ENCODE results near the gene VAPB. TPM values are rescaled to one million over a fixed set of nuclear protein-coding genes. Genes with fewer than 3 reads are reported as not detected.
"Not testable (repeated sequence)": the region's sequence is repeated elsewhere in the genome, so short reads cannot be mapped to it uniquely, and the experiment has no call there.

The VAPB gene
- total RNA-seq, 2 experiments from 2014 or later, result 31.0 to 39.1 TPM

DNA sequence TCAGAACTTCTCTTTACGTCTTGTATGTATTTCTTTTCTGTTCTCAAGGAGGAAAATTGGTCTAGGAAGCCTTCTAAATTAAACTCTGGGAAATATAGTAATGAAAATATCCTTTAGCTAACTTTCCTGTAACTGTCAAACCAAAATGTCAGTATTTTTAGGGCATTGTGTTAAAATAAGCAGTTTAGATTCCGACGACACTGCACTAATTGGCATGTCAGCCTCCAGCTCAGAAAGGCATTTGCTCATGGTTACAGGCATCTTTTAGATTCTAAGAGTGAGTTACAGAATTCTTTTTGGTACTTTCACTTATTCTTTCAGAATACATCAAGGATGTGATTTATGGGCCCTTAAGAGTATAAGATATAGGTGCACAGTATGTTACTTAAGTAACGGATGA, 26.1 kb upstream of the VAPB start:
- H3K9me3 Mint-ChIP-seq, result no peaks in the 10 kb centered on the region
- no peak overlapping the region for H3K27ac Mint-ChIP-seq

GRCh38 chr20:58366866-58367265, 22.2 kb upstream of the VAPB start:
- H3K27ac Mint-ChIP-seq, result no peak overlapping the region
- no peaks in the 10 kb centered on the region for H3K27me3 Mint-ChIP-seq
- peaks cover 13% of the 10 kb centered on the region for H3K36me3 Mint-ChIP-seq (ENCODE audit: low read depth)
- H3K4me1 Mint-ChIP-seq, result no peaks in the 10 kb centered on the region
- no peak for DNase-seq
- POLR2A ChIA-PET, result no interaction called here
- no peaks in the 10 kb centered on the region for H3K9me3 Mint-ChIP-seq
- H3K4me3 Mint-ChIP-seq, result no peak overlapping the region
- CTCF ChIA-PET, result no interaction called here

More for the DNA sequence above, 26.1 kb upstream of the VAPB start:
- Mint-ChIP-seq H3K4me3 (no peak overlapping the region), H3K4me1 (no peaks in the 10 kb centered on the region), H3K36me3 (ENCODE audit: low read depth) (peaks cover 28% of the 10 kb centered on the region), H3K27me3 (no peaks in the 10 kb centered on the region)
- DNase-seq, result no peak
- POLR2A ChIA-PET, result no interaction called here
- CTCF ChIA-PET, result interaction anchor here (0.6 to 0.8 kb wide), 2 partner anchors 10 to 1651 kb away, joined by 3 to 5 read pairs; no protein-coding TSS in a partner anchor

DNA sequence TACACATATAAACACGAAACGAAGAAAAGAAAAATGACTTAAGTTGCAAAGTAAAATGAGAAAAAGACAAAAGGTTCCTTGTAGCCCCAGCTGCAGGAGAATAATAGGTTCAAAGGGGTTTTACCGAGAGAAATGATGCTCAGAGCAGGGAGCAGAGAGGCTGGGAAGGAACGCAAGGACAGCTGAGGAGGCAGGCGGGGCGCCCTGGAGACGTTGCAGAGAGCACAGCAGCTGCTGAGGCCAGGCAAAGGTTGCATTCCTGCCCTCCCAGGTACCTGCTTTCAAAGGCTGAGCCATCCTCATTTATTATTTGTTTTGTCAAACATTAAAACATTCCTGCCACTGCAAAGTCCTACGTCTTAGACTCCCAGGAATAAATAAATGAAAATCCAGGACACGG, 16.2 kb upstream of the VAPB start:
- Mint-ChIP-seq H3K9me3 (no peaks in the 10 kb centered on the region), H3K27me3 (peaks cover 6% of the 10 kb centered on the region), H3K4me3 (no peak overlapping the region), H3K36me3 (ENCODE audit: low read depth) (no peaks in the 10 kb centered on the region), H3K4me1 (no peaks in the 10 kb centered on the region), H3K27ac (no peak overlapping the region)
- CTCF ChIA-PET, result no interaction called here
- POLR2A ChIA-PET, result no interaction called here
- no peak for DNase-seq

DNA sequence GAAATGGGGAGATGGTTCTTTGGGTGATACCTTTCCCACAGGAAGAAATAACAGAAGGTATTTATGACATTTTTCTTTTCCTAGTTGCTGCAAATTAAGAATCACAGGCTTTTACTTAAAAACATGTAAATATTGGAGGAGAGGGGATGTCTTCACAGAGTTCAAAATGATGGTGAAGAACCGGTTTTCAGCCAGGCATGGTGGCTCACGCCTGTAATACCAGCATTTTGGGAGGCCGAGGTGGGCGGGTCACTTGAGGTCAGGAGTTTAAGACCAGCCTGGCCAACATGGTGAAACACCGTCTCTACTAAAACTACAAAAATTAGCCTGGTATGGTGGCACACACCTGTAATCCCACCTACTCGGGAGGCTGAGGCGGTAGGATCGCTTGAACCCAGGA, 15.7 kb upstream of the VAPB start:
- H3K27ac Mint-ChIP-seq; POLR2A ChIA-PET; H3K4me3 Mint-ChIP-seq; H3K36me3 Mint-ChIP-seq (ENCODE audit: low read depth); H3K4me1 Mint-ChIP-seq; H3K9me3 Mint-ChIP-seq; DNase-seq: not testable (repeated sequence)
- peaks cover 11% of the 10 kb centered on the region for H3K27me3 Mint-ChIP-seq
- CTCF ChIA-PET, result interaction anchor here (0.6 to 1.3 kb wide), 2 partner anchors 12 to 139 kb away, joined by 3 read pairs; no protein-coding TSS in a partner anchor

GRCh38 chr20:58374027-58374850, 14.8 kb upstream of the VAPB start:
- peaks cover 17% of the 10 kb centered on the region for H3K27me3 Mint-ChIP-seq
- ChIA-PET POLR2A (no interaction called here), CTCF (interaction anchor here (0.6 to 1.3 kb wide), 2 partner anchors 13 to 140 kb away, joined by 3 read pairs; no protein-coding TSS in a partner anchor)
- DNase-seq, result no peak
- no peak overlapping the region for H3K27ac Mint-ChIP-seq
- no peak overlapping the region for H3K4me3 Mint-ChIP-seq
- no peaks in the 10 kb centered on the region for H3K4me1 Mint-ChIP-seq
- no peaks in the 10 kb centered on the region for H3K9me3 Mint-ChIP-seq
- H3K36me3 Mint-ChIP-seq (ENCODE audit: low read depth), result no peaks in the 10 kb centered on the region

DNA sequence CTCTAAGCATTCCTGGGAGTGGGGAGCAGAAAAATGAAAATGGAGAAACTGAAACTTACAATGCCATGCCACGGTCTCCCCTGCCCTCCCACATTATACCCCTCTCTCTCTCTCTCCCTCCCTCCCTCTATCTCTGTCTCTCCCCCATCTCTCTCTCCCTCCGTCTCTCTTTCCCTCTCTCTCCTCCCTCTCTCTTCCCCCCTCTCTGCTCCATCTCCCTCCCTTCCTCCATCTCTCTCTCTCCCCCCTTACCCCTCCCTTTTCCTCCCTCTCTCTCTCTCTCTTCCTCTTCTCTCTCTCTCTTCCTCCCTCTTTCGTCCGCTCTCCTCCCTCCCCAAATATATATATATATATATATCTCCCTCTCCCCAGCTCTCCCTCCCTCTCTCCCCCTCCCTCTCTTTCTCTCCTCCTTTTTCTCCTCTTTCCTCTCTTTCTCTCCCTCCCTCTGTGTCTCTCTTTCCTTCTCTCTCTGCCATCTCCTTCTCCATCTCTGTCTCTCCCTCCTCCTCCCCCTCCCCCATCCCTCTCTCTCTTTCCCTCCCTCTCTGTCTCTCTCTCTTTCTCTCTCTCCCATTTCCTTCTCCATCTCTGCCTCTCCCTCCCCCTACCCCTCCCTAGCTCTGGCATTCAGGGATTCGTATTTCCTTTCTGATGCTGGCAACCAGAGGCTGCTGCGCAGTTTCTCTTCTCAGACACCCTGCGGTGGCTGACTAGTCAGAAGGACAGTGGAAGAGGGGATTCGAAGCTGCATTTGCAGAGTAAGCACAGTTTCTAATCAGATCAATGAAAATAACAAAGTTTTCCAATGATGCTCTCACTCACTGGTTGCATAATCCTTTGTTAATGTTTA, 13.9 kb upstream of the VAPB start:
- Mint-ChIP-seq H3K9me3 (no peaks in the 10 kb centered on the region), H3K27me3 (peaks cover 17% of the 10 kb centered on the region), H3K36me3 (ENCODE audit: low read depth) (no peaks in the 10 kb centered on the region), H3K4me3 (no peak overlapping the region), H3K4me1 (no peaks in the 10 kb centered on the region), H3K27ac (no peak overlapping the region)
- ChIA-PET CTCF (no interaction called here), POLR2A (no interaction called here)
- DNase-seq, result no peak

GRCh38 chr20:58375759-58376352, 13.2 kb upstream of the VAPB start:
- POLR2A ChIA-PET, result no interaction called here
- Mint-ChIP-seq H3K4me1 (no peaks in the 10 kb centered on the region), H3K9me3 (peaks cover 2% of the 10 kb centered on the region), H3K4me3 (no peak overlapping the region), H3K36me3 (ENCODE audit: low read depth) (no peaks in the 10 kb centered on the region), H3K27ac (no peak overlapping the region), H3K27me3 (peaks cover 19% of the 10 kb centered on the region)
- CTCF ChIA-PET, result no interaction called here
- no peak for DNase-seq

GRCh38 chr20:58377017-58377416, 12.0 kb upstream of the VAPB start:
- Mint-ChIP-seq H3K4me3 (no peak overlapping the region), H3K36me3 (ENCODE audit: low read depth) (no peaks in the 10 kb centered on the region), H3K9me3 (peaks cover 11% of the 10 kb centered on the region), H3K27me3 (peaks cover 26% of the 10 kb centered on the region), H3K4me1 (no peaks in the 10 kb centered on the region), H3K27ac (no peak overlapping the region)
- POLR2A ChIA-PET, result no interaction called here
- CTCF ChIA-PET, result interaction anchor here (0.7 to 1.0 kb wide), 2 partner anchors 9 to 46 kb away, joined by 3 to 4 read pairs; no protein-coding TSS in a partner anchor
- DNase-seq, result no peak

DNA sequence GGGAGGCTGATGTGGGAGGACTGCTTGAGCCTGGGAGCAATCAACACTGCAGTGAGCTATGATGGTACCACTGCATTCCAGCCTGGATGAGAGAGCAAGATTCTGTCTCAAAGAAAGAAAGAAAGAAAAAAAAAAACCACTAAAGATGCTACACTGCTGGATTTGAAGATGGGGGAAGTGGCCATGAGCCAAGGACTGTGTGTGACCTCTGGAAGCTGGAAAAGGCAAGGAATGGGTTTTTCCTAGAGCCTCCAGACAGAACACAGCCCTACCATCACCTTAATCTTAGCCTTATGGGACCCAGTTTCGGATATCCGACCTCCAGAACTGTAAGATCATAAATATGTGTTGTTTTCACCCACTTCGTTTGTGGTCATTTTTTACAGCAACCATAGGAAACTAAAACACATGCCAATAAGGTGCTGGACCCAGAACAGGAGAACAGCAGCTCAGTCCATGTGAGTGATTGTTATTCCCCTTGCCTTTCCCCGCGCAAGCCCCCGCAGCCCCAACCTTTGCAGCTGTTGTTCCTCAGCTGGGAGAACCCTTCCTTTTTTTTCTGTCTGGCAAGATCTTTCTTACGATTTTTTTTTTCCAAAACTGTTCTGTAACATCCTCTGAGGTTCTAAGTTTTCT, 11.1 kb upstream of the VAPB start:
- H3K4me3 Mint-ChIP-seq, result no peak overlapping the region
- H3K4me1 Mint-ChIP-seq, result no peaks in the 10 kb centered on the region
- H3K9me3 Mint-ChIP-seq, result peaks cover 14% of the 10 kb centered on the region
- no peaks in the 10 kb centered on the region for H3K36me3 Mint-ChIP-seq (ENCODE audit: low read depth)
- no peak for DNase-seq
- peaks cover 26% of the 10 kb centered on the region for H3K27me3 Mint-ChIP-seq
- ChIA-PET POLR2A (no interaction called here), CTCF (interaction anchor here (1.0 kb wide), 1 partner anchor 10 kb away, joined by 3 read pairs; no protein-coding TSS in a partner anchor)
- no peak overlapping the region for H3K27ac Mint-ChIP-seq

DNA sequence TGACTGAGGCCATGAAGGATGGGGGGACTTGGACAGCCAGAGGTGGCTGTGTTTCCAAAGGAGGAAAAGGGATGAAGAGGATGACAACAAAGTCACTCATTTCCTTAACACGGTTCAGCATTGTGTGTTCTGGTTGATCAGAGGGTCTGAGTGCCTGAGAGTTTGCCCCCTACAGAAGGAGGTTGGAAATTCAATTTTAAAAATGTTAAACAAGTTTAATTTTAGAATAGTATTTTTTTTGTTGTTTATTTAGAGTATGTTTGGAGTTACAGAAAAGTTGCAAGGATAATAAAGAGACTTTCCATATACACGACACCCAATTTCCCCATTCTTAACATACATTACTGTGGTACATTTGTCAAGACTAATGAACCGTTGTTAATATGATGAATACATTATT, 10.3 kb upstream of the VAPB start:
- ChIA-PET CTCF (no interaction called here), POLR2A (no interaction called here)
- peaks cover 14% of the 10 kb centered on the region for H3K9me3 Mint-ChIP-seq
- no peak overlapping the region for H3K27ac Mint-ChIP-seq
- H3K27me3 Mint-ChIP-seq, result peaks cover 26% of the 10 kb centered on the region
- DNase-seq, result no peak
- no peaks in the 10 kb centered on the region for H3K4me1 Mint-ChIP-seq
- H3K4me3 Mint-ChIP-seq, result no peak overlapping the region
- H3K36me3 Mint-ChIP-seq (ENCODE audit: low read depth), result no peaks in the 10 kb centered on the region

DNA sequence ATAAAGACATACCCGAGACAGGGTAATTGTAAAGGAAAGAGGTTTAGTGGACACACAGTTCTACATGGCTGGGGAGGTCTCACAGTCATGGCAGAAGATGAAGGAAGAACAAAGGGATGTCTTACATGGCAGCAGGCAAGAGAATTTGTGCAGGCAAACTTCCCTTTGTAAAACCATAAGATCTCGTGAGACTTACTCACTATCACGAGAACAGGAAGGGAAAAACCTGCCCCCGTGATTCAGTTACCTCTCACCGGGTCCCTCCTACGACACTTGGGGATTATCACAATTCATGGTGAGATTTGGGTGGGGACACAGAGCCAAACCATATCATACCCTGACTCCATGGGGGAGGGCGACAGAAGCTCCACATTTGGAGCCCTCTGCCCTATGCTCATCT, 7.4 kb upstream of the VAPB start:
- no peak overlapping the region for H3K4me3 Mint-ChIP-seq

DNA sequence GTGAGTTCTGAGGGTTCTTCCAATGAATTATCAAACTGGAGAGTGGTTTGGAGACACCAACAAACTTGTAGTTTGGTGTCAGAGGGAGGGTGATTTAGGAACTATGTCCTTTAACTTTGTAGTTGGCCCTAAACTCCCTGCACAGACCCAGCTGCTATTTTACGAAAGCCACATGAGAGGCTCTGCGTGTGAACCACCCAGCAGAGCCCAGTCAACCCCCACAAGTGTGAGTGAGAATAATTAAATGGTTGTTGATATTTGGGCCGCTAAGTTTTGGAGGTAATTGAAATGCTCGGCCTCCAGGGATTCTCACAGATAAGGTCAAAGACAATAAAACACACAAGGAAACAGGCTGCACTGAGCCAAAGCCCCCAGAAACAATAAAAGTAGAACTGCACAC, 6.9 kb upstream of the VAPB start:
- Mint-ChIP-seq H3K27me3 (peaks cover 28% of the 10 kb centered on the region), H3K27ac (no peak overlapping the region), H3K4me3 (no peak overlapping the region), H3K36me3 (ENCODE audit: low read depth) (no peaks in the 10 kb centered on the region), H3K9me3 (peaks cover 14% of the 10 kb centered on the region), H3K4me1 (no peaks in the 10 kb centered on the region)
- ChIA-PET CTCF (no interaction called here), POLR2A (no interaction called here)
- DNase-seq, result no peak

More for the DNA sequence above, 7.4 kb upstream of the VAPB start:
- no peaks in the 10 kb centered on the region for H3K36me3 Mint-ChIP-seq (ENCODE audit: low read depth)
- CTCF ChIA-PET, result no interaction called here
- DNase-seq, result no peak
- H3K27me3 Mint-ChIP-seq, result peaks cover 29% of the 10 kb centered on the region
- peaks cover 14% of the 10 kb centered on the region for H3K9me3 Mint-ChIP-seq
- POLR2A ChIA-PET, result no interaction called here
- H3K4me1 Mint-ChIP-seq, result no peaks in the 10 kb centered on the region
- H3K27ac Mint-ChIP-seq, result no peak overlapping the region

GRCh38 chr20:58384821-58385220, 4.2 kb upstream of the VAPB start:
- no peak overlapping the region for H3K27ac Mint-ChIP-seq
- DNase-seq, result no peak
- H3K36me3 Mint-ChIP-seq (ENCODE audit: low read depth), result peaks cover 2% of the 10 kb centered on the region
- POLR2A ChIA-PET, result no interaction called here
- H3K27me3 Mint-ChIP-seq, result peaks cover 12% of the 10 kb centered on the region
- H3K9me3 Mint-ChIP-seq, result peaks cover 14% of the 10 kb centered on the region
- peaks cover 2% of the 10 kb centered on the region for H3K4me1 Mint-ChIP-seq
- CTCF ChIA-PET, result no interaction called here
- no peak overlapping the region for H3K4me3 Mint-ChIP-seq

Data from activated CD4-positive, alpha-beta T cell treated with anti-CD3 and anti-CD28 coated beads, Interleukin-2, amount 10 ng/mL, durations not matched to agents 7 days and 5 days (primary cell).